Loucy (cell line): Measurements from ENCODE around the gene C11orf68.

Source experiments
- H2AFZ ChIP-seq: fragments of 200-600 bp; sonication (generic); 2 replicates; pipeline ENCODE4 v1.6.0; 2016; ENCODE audit warnings: antibody characterized with exemption, mild to moderate bottlenecking, low read length, moderate library complexity
- H3F3A ChIP-seq: fragments of 200-600 bp; 2 replicates; pipeline ENCODE4 v1.6.0; 2016; ENCODE audit warnings: antibody characterized with exemption, low read depth, mild to moderate bottlenecking
- H3K27me3 ChIP-seq: fragments of 200-600 bp; sonication (generic); 2 replicates; pipeline ENCODE4 v1.6.1; 2014; ENCODE audit warnings: low read length, mild to moderate bottlenecking; ENCODE audit not compliant: insufficient read depth, poor library complexity, severe bottlenecking
- H3K36me3 ChIP-seq: fragments of 200-600 bp; sonication (generic); 2 replicates; pipeline ENCODE4 v1.6.1; 2016; ENCODE audit warnings: low read length; ENCODE audit not compliant: insufficient read depth
- H3K4me1 ChIP-seq: fragments of 200-600 bp; sonication (generic); 2 replicates; pipeline ENCODE4 v1.5.1; 2014; ENCODE audit warnings: low read length, mild to moderate bottlenecking; ENCODE audit not compliant: insufficient read depth, poor library complexity, severe bottlenecking
- H3K4me2 ChIP-seq: fragments of 200-600 bp; sonication (generic); 2 replicates; pipeline ENCODE4 v1.6.0; 2014; ENCODE audit warnings: antibody characterized with exemption, low read length, low read depth, mild to moderate bottlenecking; ENCODE audit not compliant: poor library complexity, severe bottlenecking
- H3K4me3 ChIP-seq: fragments of 200-600 bp; sonication (generic); 2 replicates; pipeline ENCODE4 v1.5.1; 2014; ENCODE audit warnings: low read length, mild to moderate bottlenecking, mixed read lengths; ENCODE audit not compliant: poor library complexity, severe bottlenecking
- H3K79me2 ChIP-seq: fragments of 200-600 bp; sonication (generic); 2 replicates; pipeline ENCODE4 v1.6.1; 2014; ENCODE audit warnings: low read length; ENCODE audit not compliant: insufficient read depth
- H3K9ac ChIP-seq: fragments of 200-600 bp; sonication (generic); 2 replicates; pipeline ENCODE4 v1.6.0; 2014; ENCODE audit warnings: mild to moderate bottlenecking, low read depth, low read length, moderate library complexity; ENCODE audit not compliant: poor library complexity, severe bottlenecking
- H3K9me2 ChIP-seq: fragments of 200-600 bp; sonication (generic); replicated peaks from 2 replicates; pipeline ENCODE4 v1.6.1; 2016; ENCODE audit warnings: low read depth, low read length, mixed read lengths
- H3K9me3 ChIP-seq: fragments of 200-600 bp; sonication (generic); 2 replicates; pipeline ENCODE4 v1.6.1; 2014; ENCODE audit warnings: mild to moderate bottlenecking, antibody characterized with exemption, low read length, low read depth; ENCODE audit not compliant: insufficient read depth
- H4K20me1 ChIP-seq: fragments of 200-600 bp; sonication (generic); 2 replicates; pipeline ENCODE4 v1.6.0; 2014; ENCODE audit warnings: antibody characterized with exemption, low read length, mild to moderate bottlenecking; ENCODE audit not compliant: insufficient read depth, poor library complexity, severe bottlenecking
- EZH2phosphoT487 ChIP-seq: fragments of 200-600 bp; IDR thresholded peaks from 2 replicates; pipeline ENCODE4 v1.6.1; 2018; ENCODE audit warnings: antibody characterized with exemption, mild to moderate bottlenecking, moderate library complexity, borderline replicate concordance
- TF ChIP-seq, protein P1 (sequence below): fragments of 200-600 bp; sonication (generic); conservative IDR thresholded peaks from 2 replicates; pipeline ENCODE4 v1.5.1; 2014; ENCODE audit warnings: mild to moderate bottlenecking, antibody characterized with exemption, low read length

C11orf68 gene

DNA sequence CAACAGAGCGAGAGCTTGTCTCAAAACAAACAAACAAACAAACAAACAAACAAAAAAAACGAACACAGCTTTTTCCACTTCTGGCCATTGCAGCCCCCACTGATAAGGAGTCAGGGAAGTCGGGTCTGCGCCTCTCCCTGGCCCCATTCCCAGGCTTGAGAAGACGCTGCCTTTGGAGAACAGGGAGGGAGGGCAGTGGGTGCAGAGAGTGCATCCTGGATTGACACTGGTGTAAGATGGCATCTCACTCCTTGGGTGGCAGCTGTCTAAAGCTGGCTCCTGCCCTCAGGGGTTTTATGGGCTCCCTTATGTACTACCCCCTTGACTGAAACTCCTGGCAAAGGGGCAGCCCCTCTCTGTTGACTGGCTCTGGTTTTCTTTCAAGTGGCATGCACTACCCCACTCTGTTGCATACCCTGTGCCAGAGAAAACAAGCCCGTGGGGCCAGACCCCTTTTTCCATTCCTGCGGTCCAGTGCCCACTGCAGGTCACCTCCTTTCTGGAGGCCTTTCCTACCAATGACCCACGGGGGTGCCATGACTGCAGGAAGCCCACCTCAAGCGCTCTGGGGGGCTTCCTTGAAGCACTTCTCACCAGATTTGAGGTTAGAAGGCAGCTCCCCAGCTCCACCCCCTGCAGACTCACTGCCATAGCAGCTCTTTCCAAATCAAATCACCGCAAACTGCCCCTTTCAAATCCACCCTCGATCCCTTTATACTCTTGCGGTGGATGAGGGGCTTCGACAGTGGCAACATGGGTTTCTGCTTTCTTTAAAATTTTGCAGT, 13.1 kb upstream of the C11orf68 start:
- H3F3A ChIP-seq = peaks cover 3% of the 10 kb centered on the region; the same call in 1 of the 2 replicates
- H2AFZ ChIP-seq = peak overlapping the region; percentile 47
- no peaks in the 10 kb centered on the region for H3K36me3 ChIP-seq
- H3K4me2 ChIP-seq = peak overlapping the region; percentile 43
- H3K79me2 ChIP-seq = no peaks in the 10 kb centered on the region
- TF ChIP-seq, protein P1, sequence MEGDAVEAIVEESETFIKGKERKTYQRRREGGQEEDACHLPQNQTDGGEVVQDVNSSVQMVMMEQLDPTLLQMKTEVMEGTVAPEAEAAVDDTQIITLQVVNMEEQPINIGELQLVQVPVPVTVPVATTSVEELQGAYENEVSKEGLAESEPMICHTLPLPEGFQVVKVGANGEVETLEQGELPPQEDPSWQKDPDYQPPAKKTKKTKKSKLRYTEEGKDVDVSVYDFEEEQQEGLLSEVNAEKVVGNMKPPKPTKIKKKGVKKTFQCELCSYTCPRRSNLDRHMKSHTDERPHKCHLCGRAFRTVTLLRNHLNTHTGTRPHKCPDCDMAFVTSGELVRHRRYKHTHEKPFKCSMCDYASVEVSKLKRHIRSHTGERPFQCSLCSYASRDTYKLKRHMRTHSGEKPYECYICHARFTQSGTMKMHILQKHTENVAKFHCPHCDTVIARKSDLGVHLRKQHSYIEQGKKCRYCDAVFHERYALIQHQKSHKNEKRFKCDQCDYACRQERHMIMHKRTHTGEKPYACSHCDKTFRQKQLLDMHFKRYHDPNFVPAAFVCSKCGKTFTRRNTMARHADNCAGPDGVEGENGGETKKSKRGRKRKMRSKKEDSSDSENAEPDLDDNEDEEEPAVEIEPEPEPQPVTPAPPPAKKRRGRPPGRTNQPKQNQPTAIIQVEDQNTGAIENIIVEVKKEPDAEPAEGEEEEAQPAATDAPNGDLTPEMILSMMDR = 0 out of 2 replicates have a peak, but pooled peaks have one; percentile 26
- TF ChIP-seq EZH2phosphoT487 = no peak
- H3K4me1 ChIP-seq = peaks cover 23% of the 10 kb centered on the region
- H4K20me1 ChIP-seq = no peaks in the 10 kb centered on the region
- H3K9me2 ChIP-seq = no peaks in the 10 kb centered on the region
- H3K4me3 ChIP-seq = no peak overlapping the region
- peak overlapping the region; percentile 5 for H3K9ac ChIP-seq
- no peaks in the 10 kb centered on the region for H3K9me3 ChIP-seq
- no peaks in the 10 kb centered on the region for H3K27me3 ChIP-seq

DNA sequence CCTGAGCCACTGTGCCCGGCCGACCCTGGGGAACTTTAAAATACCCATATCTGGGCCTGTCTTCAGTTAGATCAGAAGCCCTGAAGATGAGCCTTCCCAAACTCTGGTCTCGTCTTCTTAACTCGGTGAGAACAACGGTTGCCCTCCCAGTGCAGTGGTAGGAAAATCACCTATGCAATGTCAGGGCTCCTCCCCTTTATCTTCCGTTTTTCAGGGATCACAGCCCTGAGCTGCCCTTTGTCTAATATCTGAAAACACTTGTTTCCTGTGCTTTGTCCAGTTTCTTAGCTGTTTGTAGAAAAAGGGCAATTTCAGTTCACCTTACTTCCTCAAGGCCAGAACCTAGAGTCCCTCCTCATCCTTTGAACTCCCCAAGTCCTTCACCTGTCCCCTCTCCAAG, 9.8 kb upstream of the C11orf68 start:
- H3K4me3 ChIP-seq = peak overlapping the region; percentile 58
- H3K4me2 ChIP-seq = peak overlapping the region; percentile 76
- no peak overlapping the region for H2AFZ ChIP-seq
- H3K27me3 ChIP-seq = no peaks in the 10 kb centered on the region
- H3K4me1 ChIP-seq = peaks cover 23% of the 10 kb centered on the region
- H3K9me3 ChIP-seq = no peaks in the 10 kb centered on the region
- TF ChIP-seq EZH2phosphoT487 = no peak
- TF ChIP-seq, protein P1 = no peak
- peak overlapping the region; percentile 55 for H3K9ac ChIP-seq
- no peaks in the 10 kb centered on the region for H3K36me3 ChIP-seq
- no peaks in the 10 kb centered on the region for H4K20me1 ChIP-seq
- no peaks in the 10 kb centered on the region for H3K9me2 ChIP-seq
- H3K79me2 ChIP-seq = no peaks in the 10 kb centered on the region
- H3F3A ChIP-seq = peaks cover 3% of the 10 kb centered on the region; the same call in 1 of the 2 replicates

DNA sequence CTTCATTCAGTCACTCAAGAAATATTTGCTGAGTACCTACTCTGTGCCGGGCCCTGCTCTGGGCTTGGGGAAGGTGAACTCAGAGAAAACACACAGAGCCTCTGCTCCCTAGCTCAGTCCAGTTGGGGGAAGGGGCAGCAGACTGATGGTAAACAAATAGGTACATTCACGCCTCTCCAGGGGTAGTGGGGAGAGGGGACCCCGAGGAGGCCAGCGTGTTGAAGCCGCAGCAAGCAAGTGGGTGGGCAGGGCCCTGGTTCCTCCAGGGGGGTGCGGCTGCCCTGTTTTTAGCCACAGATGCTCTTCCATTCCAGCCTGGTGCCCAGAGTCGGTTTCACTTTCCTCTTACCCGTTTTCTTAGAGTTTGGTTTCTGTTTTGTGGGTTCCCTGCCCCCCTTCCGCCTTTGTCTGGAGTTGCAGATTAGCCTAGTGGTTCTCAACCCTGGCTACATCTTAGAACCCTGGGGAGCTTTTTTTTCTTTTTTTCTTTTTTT, 9.1 kb upstream of the C11orf68 start:
- H3K4me2 ChIP-seq = peak overlapping the region; percentile 76
- no peak for TF ChIP-seq EZH2phosphoT487
- TF ChIP-seq, protein P1 = no peak
- H3K4me3 ChIP-seq = peak overlapping the region; percentile 58

More for the DNA sequence above, 9.1 kb upstream of the C11orf68 start:
- Histone ChIP-seq H3K9me3 (no peaks in the 10 kb centered on the region), H3K9me2 (no peaks in the 10 kb centered on the region), H3F3A (peaks cover 3% of the 10 kb centered on the region; the same call in 1 of the 2 replicates), H3K36me3 (no peaks in the 10 kb centered on the region), H3K9ac (peak overlapping the region; percentile 55), H3K79me2 (no peaks in the 10 kb centered on the region), H2AFZ (peak overlapping the region; percentile 72), H3K27me3 (no peaks in the 10 kb centered on the region), H4K20me1 (no peaks in the 10 kb centered on the region), H3K4me1 (peaks cover 23% of the 10 kb centered on the region)
